ENCODE measurements around the gene ABCF2. TPM values are rescaled to one million over a fixed set of nuclear protein-coding genes. Genes with fewer than 3 reads are reported as not detected.

The ABCF2 gene
- total and polyA plus RNA-seq, 3 experiments from 2014 or later: 36.7 to 95.1 (median 86.5) TPM

DNA sequence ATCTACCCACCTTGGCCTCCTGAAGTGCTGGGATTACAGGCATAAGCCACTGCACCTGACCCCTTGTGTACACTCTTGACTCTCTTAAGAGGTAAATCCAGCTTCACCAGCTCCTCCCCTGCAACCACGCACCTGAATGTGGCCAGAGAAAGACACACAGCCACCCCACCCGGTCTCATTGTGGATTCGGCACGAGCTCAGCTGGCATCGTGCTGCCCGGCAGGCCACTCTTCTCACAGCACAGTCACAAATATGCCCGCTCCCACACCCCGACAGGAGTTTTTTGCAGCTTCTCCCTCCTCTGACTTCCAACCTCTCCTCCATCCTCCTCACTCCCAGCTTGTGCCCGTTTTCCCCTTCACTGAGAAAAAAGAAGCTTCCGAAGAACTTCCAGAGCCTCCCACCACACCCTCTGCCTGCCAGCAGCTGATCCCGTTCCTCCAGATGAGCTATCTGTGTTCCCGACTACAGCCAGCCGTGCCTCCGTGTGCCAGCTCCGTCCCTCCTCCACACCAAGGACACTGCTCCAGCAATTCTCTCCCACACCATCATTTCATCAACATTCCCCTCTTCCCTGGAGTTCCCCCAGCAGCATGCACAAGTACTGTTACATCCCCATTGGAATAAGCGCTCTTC, 29.5 kb upstream of the ABCF2 start:
- H3K27ac Mint-ChIP-seq: no peak overlapping the region
- ChIA-PET POLR2A (interaction anchor here (0.7 kb wide), 1 partner anchor 205 kb away, joined by 3 read pairs; no protein-coding TSS in a partner anchor), CTCF (interaction anchor here (0.9 to 1.3 kb wide), 3 partner anchors 12 to 146 kb away, joined by 3 read pairs; no protein-coding TSS in a partner anchor)
- H3K36me3 ChIP-seq (ENCODE audit: insufficient read depth, low read length): no peaks in the 10 kb centered on the region
- DNase-seq: no peak
- H3K4me1 Mint-ChIP-seq: peaks cover 3 to 10% (median 9%) of the 10 kb centered on the region in 3 donors
- peaks cover 0 to 8% (median 0%) of the 10 kb centered on the region in 3 donors for H3K36me3 Mint-ChIP-seq
- peaks cover 33 to 41% of the 10 kb centered on the region in 2 donors for H3K27me3 Mint-ChIP-seq
- peak overlapping the region in 1 of 7 donors; percentile 54 for H3K4me3 Mint-ChIP-seq
- no peak overlapping the region for H3K4me3 ChIP-seq (ENCODE audit: low read length)
- peaks cover 4% of the 10 kb centered on the region for H3K27me3 ChIP-seq (ENCODE audit: insufficient read depth, low read length, poor library complexity, severe bottlenecking)
- no peaks in the 10 kb centered on the region for H3K4me1 ChIP-seq (ENCODE audit: insufficient read depth, low read length)
- no peaks in the 10 kb centered on the region for H3K9me3 Mint-ChIP-seq
- no peaks in the 10 kb centered on the region for H3K9me3 ChIP-seq (ENCODE audit: low read length)
- H3K27ac ChIP-seq (ENCODE audit: low read depth, low read length): no peak overlapping the region

DNA sequence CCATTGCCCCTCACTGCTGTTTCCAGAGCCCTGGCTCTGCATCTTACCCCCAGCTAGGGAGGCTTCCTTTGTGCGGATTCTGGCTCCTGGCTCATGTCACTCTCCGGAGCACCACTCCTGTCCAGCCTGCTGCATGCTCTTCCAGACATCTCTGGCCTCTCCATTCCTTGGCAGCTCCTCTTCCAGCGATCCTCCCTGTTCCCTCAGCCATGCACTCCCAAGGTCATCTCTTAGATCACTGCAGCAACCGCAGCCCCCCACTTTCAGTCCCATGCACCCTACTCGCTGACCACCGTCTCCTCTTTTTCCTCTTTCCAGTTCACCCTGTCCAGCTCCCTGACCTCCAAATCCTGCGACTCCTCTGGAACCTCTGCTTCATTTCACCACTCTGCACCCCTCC, 28.4 kb upstream of the ABCF2 start:
- Mint-ChIP-seq H3K27me3 (peaks cover 34 to 46% of the 10 kb centered on the region in 2 donors), H3K4me3 (peak overlapping the region in 1 of 7 donors; percentile 23), H3K36me3 (peaks cover 0 to 8% (median 0%) of the 10 kb centered on the region in 3 donors), H3K27ac (no peak overlapping the region), H3K4me1 (peaks cover 12 to 20% (median 16%) of the 10 kb centered on the region in 3 donors), H3K9me3 (no peaks in the 10 kb centered on the region)
- Histone ChIP-seq H3K4me3 (ENCODE audit: low read length) (no peak overlapping the region), H3K9me3 (ENCODE audit: low read length) (no peaks in the 10 kb centered on the region), H3K36me3 (ENCODE audit: insufficient read depth, low read length) (no peaks in the 10 kb centered on the region), H3K27me3 (ENCODE audit: insufficient read depth, low read length, poor library complexity, severe bottlenecking) (peaks cover 6% of the 10 kb centered on the region), H3K4me1 (ENCODE audit: insufficient read depth, low read length) (peaks cover 8% of the 10 kb centered on the region), H3K27ac (ENCODE audit: low read depth, low read length) (no peak overlapping the region)
- POLR2A ChIA-PET: no interaction called here
- CTCF ChIA-PET: interaction anchor here (1.1 to 1.3 kb wide), 2 partner anchors 8 to 145 kb away, joined by 3 to 5 read pairs; no protein-coding TSS in a partner anchor
- peak in 1 of 5 donors; percentile 3 for DNase-seq

DNA sequence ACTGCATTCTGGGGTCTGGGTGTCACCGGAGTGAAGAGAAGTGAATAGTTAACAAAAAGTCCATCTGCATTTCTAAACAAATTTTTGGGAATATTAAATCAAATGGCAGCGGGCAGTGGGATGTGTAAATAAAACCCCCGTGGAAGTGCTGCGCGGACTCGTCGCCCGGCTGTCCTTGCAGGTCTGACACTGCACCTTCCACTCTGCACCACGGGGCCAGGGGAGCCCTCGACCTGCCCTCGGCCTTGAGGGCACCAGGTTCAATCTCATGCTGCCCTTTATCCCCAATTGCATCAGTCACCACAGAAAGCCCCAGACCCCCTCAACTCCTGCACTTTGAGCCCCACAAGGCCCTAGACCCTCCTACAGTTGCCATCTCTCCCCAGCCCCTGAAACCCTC, 27.8 kb upstream of the ABCF2 start:
- H3K27me3 Mint-ChIP-seq: peaks cover 32 to 49% of the 10 kb centered on the region in 2 donors
- peaks cover 0 to 8% (median 0%) of the 10 kb centered on the region in 3 donors for H3K36me3 Mint-ChIP-seq
- Histone ChIP-seq H3K27ac (ENCODE audit: low read depth, low read length) (no peak overlapping the region), H3K4me3 (ENCODE audit: low read length) (no peak overlapping the region), H3K9me3 (ENCODE audit: low read length) (no peaks in the 10 kb centered on the region), H3K27me3 (ENCODE audit: insufficient read depth, low read length, poor library complexity, severe bottlenecking) (peaks cover 6% of the 10 kb centered on the region), H3K4me1 (ENCODE audit: insufficient read depth, low read length) (peaks cover 8% of the 10 kb centered on the region), H3K36me3 (ENCODE audit: insufficient read depth, low read length) (no peaks in the 10 kb centered on the region)
- CTCF ChIA-PET: no interaction called here
- peak in 1 of 5 donors; percentile 29 for DNase-seq
- POLR2A ChIA-PET: no interaction called here
- H3K9me3 Mint-ChIP-seq: no peaks in the 10 kb centered on the region
- no peak overlapping the region for H3K27ac Mint-ChIP-seq
- H3K4me3 Mint-ChIP-seq: no peak overlapping the region
- H3K4me1 Mint-ChIP-seq: peaks cover 15 to 24% (median 16%) of the 10 kb centered on the region in 3 donors

DNA sequence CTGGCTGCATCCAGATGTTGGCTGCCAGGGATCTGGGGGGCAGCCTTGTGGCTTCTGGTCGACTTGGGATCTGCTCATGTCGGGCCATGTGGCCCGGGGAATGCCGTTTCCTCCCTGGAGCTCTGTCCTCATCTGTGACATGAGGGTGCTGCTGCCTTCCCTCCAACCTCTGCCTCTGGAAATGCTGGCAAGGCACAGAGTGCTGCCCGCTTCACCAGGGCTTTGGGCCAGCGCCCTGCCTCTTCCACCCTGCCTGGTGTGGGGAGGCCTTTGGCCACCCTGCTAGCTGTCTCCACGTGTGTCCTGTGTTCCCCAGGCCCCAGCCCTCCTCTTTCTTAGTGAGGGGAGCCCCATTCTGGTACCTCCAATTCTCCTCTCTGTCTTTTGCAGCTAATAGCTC, 27.3 kb upstream of the ABCF2 start:
- peak overlapping the region in 1 of 8 donors; percentile 5 for H3K27ac Mint-ChIP-seq
- H3K4me1 ChIP-seq (ENCODE audit: insufficient read depth, low read length): peaks cover 8% of the 10 kb centered on the region
- no peak overlapping the region for H3K27ac ChIP-seq (ENCODE audit: low read depth, low read length)
- peaks cover 16 to 26% (median 18%) of the 10 kb centered on the region in 3 donors for H3K4me1 Mint-ChIP-seq
- H3K27me3 ChIP-seq (ENCODE audit: insufficient read depth, low read length, poor library complexity, severe bottlenecking): peaks cover 6% of the 10 kb centered on the region
- no peaks in the 10 kb centered on the region for H3K36me3 ChIP-seq (ENCODE audit: insufficient read depth, low read length)
- H3K27me3 Mint-ChIP-seq: peaks cover 33 to 49% of the 10 kb centered on the region in 2 donors
- H3K9me3 ChIP-seq (ENCODE audit: low read length): no peaks in the 10 kb centered on the region
- POLR2A ChIA-PET: no interaction called here
- CTCF ChIA-PET: no interaction called here
- peak overlapping the region in 2 of 7 donors; percentile 63 for H3K4me3 Mint-ChIP-seq
- H3K9me3 Mint-ChIP-seq: no peaks in the 10 kb centered on the region
- peak in 1 of 5 donors; percentile 36 for DNase-seq
- H3K4me3 ChIP-seq (ENCODE audit: low read length): no peak overlapping the region
- H3K36me3 Mint-ChIP-seq: peaks cover 0 to 8% (median 0%) of the 10 kb centered on the region in 3 donors

DNA sequence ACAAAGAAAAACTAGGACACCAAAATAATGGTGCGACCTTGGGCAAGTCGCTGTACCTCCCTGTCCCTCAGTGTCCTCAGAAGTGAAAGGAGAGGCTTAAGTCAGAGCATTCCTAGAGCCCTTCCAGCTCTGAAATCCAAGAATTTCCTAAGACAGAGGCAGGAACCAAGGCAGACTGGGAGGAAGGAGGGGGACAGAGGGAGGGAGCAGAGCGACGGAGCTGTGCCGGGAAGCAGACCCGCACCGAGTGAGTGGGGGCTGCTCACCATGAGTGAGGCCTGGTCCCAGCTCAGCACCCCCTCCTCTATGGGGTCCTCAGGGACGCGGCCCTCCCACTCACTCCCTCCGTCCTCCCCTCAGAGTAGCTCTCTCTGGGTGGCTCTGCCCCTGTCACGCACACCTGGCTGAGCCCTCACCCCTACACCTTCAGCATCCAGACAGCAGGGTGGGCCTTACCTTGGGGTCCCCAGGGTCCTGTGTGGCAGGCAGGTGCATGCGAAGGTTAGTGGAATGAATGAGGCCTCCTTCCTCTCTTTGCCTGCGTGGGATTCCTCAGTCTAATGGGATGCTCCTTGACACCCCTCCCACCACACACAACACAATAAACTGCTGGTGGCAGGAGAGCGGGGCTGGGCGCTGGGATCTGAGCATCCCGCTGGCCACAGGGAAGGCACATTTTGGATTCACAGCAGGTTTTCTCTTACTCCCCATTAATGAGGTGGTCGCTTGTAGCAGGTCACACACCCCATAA, 26.1 kb upstream of the ABCF2 start:
- H3K27ac ChIP-seq (ENCODE audit: low read depth, low read length): no peak overlapping the region
- peaks cover 8% of the 10 kb centered on the region for H3K4me1 ChIP-seq (ENCODE audit: insufficient read depth, low read length)
- H3K4me3 ChIP-seq (ENCODE audit: low read length): no peak overlapping the region
- no peaks in the 10 kb centered on the region for H3K36me3 ChIP-seq (ENCODE audit: insufficient read depth, low read length)
- Mint-ChIP-seq H3K9me3 (no peaks in the 10 kb centered on the region), H3K4me3 (peak overlapping the region; percentile 42 to 77 (median 65)), H3K4me1 (peaks cover 20 to 34% (median 24%) of the 10 kb centered on the region in 3 donors), H3K27me3 (peaks cover 30 to 43% of the 10 kb centered on the region in 2 donors), H3K27ac (no peak overlapping the region), H3K36me3 (peaks cover 0 to 4% (median 0%) of the 10 kb centered on the region in 3 donors)
- ChIA-PET CTCF (no interaction called here), POLR2A (no interaction called here)
- DNase-seq: peak in 1 of 5 donors; percentile 2
- no peaks in the 10 kb centered on the region for H3K9me3 ChIP-seq (ENCODE audit: low read length)
- peaks cover 6% of the 10 kb centered on the region for H3K27me3 ChIP-seq (ENCODE audit: insufficient read depth, low read length, poor library complexity, severe bottlenecking)

DNA sequence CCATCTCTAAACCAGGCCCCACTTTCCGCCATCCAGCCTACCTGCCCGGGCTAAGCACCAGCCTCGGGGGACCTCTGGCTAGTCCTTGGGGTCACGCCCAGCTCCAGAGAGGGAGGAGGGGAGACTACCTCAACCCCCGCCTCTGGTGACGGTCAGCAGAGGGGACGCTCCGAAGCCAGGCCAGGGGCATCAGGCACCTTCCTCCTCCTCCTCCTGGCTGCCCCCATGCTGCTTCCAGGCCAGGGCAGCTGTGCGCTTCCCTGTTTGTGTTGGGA, 25.5 kb upstream of the ABCF2 start:
- no peaks in the 10 kb centered on the region for H3K9me3 Mint-ChIP-seq
- no peak overlapping the region for H3K27ac ChIP-seq (ENCODE audit: low read depth, low read length)
- H3K27me3 ChIP-seq (ENCODE audit: insufficient read depth, low read length, poor library complexity, severe bottlenecking): peaks cover 10% of the 10 kb centered on the region
- DNase-seq: no peak
- POLR2A ChIA-PET: no interaction called here
- peaks cover 12% of the 10 kb centered on the region for H3K4me1 ChIP-seq (ENCODE audit: insufficient read depth, low read length)
- peaks cover 31 to 37% of the 10 kb centered on the region in 2 donors for H3K27me3 Mint-ChIP-seq
- CTCF ChIA-PET: no interaction called here
- no peak overlapping the region for H3K4me3 ChIP-seq (ENCODE audit: low read length)
- no peaks in the 10 kb centered on the region for H3K9me3 ChIP-seq (ENCODE audit: low read length)
- peak overlapping the region; percentile 63 to 82 (median 72) for H3K4me3 Mint-ChIP-seq
- H3K36me3 ChIP-seq (ENCODE audit: insufficient read depth, low read length): no peaks in the 10 kb centered on the region
- peak overlapping the region in 1 of 8 donors; percentile 81 for H3K27ac Mint-ChIP-seq
- peaks cover 24 to 40% (median 25%) of the 10 kb centered on the region in 3 donors for H3K4me1 Mint-ChIP-seq
- no peaks in the 10 kb centered on the region for H3K36me3 Mint-ChIP-seq

DNA sequence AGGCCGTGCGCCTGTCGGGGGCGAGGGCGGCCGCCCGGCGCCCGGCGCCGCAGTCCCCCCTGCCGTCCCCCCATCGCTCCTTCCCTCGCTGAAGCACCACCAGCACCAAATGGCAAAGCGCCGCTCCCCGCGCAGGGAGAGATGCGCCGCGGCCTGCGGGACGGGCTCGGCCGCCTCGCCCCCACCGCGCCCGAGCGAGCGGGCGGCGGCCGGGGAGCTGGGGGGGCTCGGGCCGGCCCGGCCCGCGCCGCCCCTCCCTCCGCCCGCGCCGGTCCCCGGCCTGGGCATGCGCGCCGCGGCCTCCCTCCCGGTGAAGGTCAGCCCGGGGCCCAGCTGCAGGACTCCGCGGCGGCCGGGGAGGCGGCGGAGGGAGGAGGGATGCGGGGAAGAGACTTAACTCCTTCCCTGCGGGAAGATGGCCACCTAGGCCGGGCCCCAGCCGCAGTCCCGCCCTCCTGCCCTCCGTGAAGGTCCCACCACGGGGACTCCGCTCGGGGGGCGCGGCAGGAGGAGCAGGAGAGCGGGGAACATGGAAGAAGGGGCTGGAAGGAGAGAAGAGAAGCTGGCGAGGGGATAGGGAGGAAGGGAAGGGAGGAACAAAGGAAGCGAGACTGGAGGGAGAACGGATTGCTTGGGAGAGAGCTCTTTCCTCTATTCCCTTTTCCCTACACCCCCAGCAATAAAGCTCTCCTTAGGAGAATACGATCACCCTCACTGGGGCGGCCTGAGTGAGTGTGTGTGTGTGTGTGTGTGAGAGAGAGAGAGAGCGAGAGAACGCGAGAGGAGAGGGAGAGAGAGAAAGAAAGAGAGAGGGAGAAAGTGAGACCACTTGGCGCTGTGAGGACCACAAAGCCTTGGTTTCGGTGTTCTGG, 24.9 kb upstream of the ABCF2 start:
- Histone ChIP-seq H3K36me3 (ENCODE audit: insufficient read depth, low read length) (no peaks in the 10 kb centered on the region), H3K4me1 (ENCODE audit: insufficient read depth, low read length) (peaks cover 16% of the 10 kb centered on the region), H3K9me3 (ENCODE audit: low read length) (no peaks in the 10 kb centered on the region), H3K4me3 (ENCODE audit: low read length) (no peak overlapping the region), H3K27me3 (ENCODE audit: insufficient read depth, low read length, poor library complexity, severe bottlenecking) (peaks cover 15% of the 10 kb centered on the region), H3K27ac (ENCODE audit: low read depth, low read length) (no peak overlapping the region)
- peaks cover 35 to 37% of the 10 kb centered on the region in 2 donors for H3K27me3 Mint-ChIP-seq
- peak overlapping the region in 4 of 8 donors; percentile 48 to 81 (median 60) for H3K27ac Mint-ChIP-seq
- H3K4me3 Mint-ChIP-seq: peak overlapping the region; percentile 63 to 82 (median 72)
- no peaks in the 10 kb centered on the region for H3K36me3 Mint-ChIP-seq
- peaks cover 24 to 44% (median 26%) of the 10 kb centered on the region in 3 donors for H3K4me1 Mint-ChIP-seq
- ChIA-PET POLR2A (no interaction called here), CTCF (interaction anchor here (0.9 kb wide), 1 partner anchor 52 kb away, joined by 3 read pairs; no protein-coding TSS in a partner anchor)
- DNase-seq: peak in 1 of 5 donors; percentile 15
- H3K9me3 Mint-ChIP-seq: no peaks in the 10 kb centered on the region
